Measurements from ENCODE around the gene DMKN.

The DMKN gene

GRCh38 chr19:35525873-35526272 lies 12.4 kb upstream of the DMKN start:
- no peak for DNase-seq (ENCODE audit: low spot score)

DNA sequence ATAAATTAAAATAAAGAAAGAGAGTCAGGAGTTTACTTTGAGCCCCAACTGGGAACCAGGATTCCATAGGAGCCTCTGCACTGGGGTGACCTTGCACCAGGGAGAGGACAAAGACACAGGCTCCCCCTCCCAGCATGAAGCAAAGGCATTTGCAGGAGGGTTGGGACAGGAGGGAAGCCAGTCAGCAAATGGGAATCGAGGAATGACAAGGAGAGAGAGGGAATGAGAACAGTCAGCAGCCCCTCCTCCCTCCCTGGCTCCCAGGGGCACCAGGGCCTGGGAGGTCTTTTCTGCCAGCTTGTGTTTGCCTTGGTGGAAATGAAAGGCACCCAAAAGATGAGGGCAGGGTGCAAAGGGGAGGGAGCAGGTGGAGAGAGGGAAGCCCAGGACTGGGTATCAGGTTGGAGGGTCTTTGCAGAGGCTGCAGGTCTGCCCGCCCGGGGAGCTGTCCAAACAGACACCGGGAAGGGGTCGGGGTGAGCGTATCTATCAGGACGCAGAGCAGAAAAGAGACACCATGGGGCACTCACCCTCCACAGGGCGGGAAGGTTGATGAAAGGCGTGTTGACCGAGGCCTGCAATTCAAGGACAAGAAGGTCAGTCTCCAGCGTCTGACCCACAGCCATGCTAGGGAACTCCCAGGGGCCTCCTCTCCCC lies 10.9 kb upstream of the DMKN start:
- no peak for DNase-seq (ENCODE audit: low spot score)

- no peak for DNase-seq (ENCODE audit: low spot score)
Measured at GRCh38 chr19:35522745-35523327, 9.4 kb upstream of the DMKN start.

- DNase-seq (ENCODE audit: low spot score) = no peak
Measured at GRCh38 chr19:35521124-35521743, 7.8 kb upstream of the DMKN start.

DNA sequence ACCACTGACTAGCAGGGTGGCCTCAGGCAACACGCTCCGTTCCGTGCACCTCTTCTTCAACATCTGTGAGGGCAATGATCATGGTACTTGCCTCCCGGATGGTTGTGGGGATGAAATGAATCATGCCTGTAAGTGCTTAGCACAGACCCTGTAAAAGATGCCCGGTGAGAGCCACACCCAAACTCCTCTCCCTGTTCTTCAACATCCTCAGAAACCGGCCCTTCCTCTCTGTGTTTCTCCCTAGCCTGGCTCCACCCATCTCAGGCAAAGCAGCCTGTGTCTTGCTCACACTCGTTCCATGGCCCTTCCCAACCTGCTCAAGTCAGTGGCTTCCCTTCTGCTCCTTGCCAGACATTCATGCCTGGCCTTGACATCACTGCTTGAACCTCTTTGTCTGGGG lies 5.8 kb upstream of the DMKN start:
- no peak for DNase-seq (ENCODE audit: low spot score)

DNA sequence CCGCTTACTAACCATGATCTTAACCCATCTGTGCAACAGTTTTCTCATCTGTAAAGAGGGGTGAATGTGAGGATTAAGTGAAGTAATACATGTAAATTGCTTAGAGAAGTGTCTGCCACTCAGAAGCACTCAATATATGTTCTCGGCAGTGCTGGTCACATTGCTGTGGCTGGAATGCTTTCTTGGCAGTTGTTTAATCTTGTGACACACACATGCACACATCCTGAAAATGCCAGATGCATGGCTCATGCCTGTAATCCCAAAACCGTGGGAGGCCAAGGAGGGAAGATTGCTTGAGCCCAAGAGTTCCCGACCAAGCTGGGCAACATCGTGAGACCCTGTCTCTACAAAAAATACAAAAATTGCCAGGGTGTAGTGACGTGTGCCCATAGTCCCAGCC lies 4.9 kb upstream of the DMKN start:
- no peak for DNase-seq (ENCODE audit: low spot score)

GRCh38 chr19:35517342-35517741 lies 3.9 kb upstream of the DMKN start:
- DNase-seq (ENCODE audit: low spot score) = no peak

GRCh38 chr19:35516310-35516709 lies 2.9 kb upstream of the DMKN start:
- no peak for DNase-seq (ENCODE audit: low spot score)

GRCh38 chr19:35514282-35514809 lies 897 bp upstream of the DMKN start:
- DNase-seq (ENCODE audit: low spot score) = no peak

DNA sequence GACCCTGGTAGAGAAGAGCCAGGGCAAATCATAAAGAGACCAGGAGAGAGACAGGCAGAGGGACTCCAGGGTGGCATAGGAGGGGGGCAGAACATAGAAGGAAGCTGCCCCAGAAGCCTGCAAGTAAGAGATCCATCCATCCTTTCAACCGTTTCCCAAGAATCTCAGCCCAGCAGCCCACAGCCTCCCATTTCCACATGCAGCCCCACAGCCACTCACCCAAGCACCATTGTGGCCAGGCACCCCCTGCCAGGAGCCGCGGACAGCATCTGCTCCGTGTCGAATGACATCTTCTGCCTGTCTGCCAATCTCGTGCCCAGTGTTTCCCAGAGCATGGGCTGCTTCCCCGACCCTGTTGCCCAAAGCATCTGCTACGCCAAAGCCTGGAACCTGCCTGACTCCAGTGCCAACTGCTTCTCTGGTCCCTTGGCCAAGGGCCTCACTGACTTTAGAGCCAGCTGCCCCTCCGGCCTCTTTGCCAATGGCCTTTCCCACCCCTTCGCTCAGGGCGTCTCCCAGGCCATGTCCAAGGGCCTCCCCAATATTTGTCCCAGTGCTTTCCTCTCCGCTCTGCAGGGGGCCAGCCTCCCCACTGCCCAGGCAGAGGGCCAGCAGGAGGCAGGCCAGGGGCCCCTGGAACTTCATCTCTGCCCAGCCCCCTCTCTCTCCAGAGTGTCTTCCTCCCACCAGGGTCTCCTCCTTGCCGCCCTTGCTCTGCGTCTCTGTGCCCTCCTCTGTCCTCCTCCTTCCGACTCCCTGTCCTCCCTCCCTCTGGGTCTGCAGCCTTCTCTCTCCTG lies 420 bp downstream of the DMKN start:
- no peak for DNase-seq (ENCODE audit: low spot score)

GRCh38 chr19:35511337-35511736 lies 2.1 kb downstream of the DMKN start:
- no peak for DNase-seq (ENCODE audit: low spot score)

DNA sequence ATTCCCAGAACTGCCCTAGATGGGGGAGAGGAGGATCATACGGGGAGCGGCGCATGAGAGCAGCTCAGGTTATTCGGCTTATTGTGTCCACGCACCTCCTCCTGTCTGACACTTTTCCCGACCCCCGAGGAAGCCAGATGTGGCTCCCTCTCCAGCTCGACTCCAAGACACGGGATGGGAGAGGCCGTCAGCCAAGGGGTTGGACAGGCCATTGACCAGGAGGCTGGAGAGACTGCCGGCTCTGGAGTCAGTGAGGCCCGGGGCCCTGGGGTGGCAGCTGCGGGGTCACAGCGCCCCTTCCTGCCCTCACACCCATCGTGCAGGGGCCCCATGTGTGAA lies 2.9 kb downstream of the DMKN start:
- no peak for DNase-seq (ENCODE audit: low spot score)

GRCh38 chr19:35509861-35510625 lies 3.4 kb downstream of the DMKN start:
- DNase-seq (ENCODE audit: low spot score) = peak; percentile 90

- DNase-seq (ENCODE audit: low spot score) = no peak
Measured at GRCh38 chr19:35509018-35509652, 4.3 kb downstream of the DMKN start.

DNA sequence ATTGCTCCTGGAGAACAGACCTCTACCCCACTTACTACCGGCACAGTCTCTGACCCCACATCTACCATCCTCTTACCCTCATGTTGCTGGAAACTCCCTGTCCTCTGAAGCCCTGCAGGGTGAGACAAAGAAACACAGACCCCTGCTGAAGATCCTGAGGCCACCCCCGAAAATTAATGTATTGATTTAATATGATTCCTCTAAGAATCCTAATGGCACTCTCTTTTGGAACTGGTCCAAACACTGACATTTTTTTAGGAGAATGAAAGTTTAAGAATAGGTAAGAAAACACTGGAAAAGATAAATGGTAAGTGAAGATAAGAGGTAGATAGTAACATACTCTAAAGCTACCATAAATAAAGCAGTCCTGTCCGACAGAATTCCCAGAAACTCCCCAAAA lies 5.3 kb downstream of the DMKN start:
- no peak for DNase-seq (ENCODE audit: low spot score)

DNA sequence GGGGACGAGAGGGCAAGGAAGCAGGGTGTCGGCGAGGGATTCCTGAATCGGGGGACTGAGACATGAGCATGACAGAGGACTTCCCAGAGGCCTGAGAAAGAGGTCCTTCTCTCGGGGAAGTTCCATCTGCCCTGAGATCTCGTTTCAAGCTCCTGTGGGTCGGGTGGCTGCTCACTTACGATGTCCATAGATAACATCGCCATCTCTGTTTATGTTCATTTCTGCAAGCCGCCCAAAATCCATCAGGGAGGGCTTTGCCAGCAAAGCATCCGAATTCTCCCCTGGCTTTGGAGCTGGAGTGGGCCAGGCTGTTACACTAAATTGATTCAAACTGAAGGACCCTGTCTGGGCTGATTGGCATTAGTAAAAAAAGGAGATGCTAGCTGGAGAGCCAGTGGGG lies 5.9 kb downstream of the DMKN start:
- no peak for DNase-seq (ENCODE audit: low spot score)

GRCh38 chr19:35506011-35506410 lies 7.4 kb downstream of the DMKN start:
- DNase-seq (ENCODE audit: low spot score) = no peak

- DNase-seq (ENCODE audit: low spot score) = no peak
Measured at GRCh38 chr19:35502751-35503150, 10.7 kb downstream of the DMKN start.

DNA sequence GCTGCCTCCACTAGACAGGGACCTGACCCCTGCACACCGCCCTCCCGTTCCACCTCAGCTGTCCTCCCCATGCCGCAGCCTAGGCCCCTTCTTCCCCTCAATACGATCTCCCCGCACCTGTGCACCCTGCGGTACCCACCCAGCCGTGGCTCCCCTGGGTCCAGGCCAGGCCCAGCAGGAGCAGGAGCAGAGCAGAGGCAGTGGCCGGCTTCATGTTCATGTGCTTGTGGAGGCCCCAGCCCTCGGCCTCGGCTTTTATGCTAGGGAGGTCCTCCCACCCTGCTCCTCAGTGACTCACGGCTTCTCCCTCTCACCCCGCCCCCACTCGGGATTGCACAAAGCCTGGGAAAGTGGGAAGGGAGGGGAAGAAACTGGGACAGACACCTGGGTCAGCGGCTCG lies 11.8 kb downstream of the DMKN start:
- no peak for DNase-seq (ENCODE audit: low spot score)

GRCh38 chr19:35500611-35501010 lies 12.8 kb downstream of the DMKN start:
- DNase-seq (ENCODE audit: low spot score) = no peak

- no peak for DNase-seq (ENCODE audit: low spot score)
Measured at GRCh38 chr19:35498984-35499527, 14.4 kb downstream of the DMKN start.

All from ecto neural progenitor cell (in vitro differentiated cells).